Measurements from ENCODE around the gene ASPHD1. TPM values are rescaled to one million over a fixed set of nuclear protein-coding genes. Genes with fewer than 3 reads are reported as not detected.

The ASPHD1 gene
- total RNA-seq, 2 donors from 2014 or later, result 4.7 to 8.2 TPM

- no peak overlapping the region for H3K27ac ChIP-seq
- intact Hi-C loops (cut with DNase I), result no loop called here
- TF ChIP-seq POLR2A (IDR thresholded peaks at IDR 0.05) (no peak), CTCF (IDR thresholded peaks at IDR 0.05) (no peak)
- no peaks in the 10 kb centered on the region for H3K9me3 ChIP-seq
- 77 to 81% methylated on average over 7 of the region's 7 CpGs for WGBS, 2 donors
- H3K36me3 ChIP-seq (replicated peaks in 1 of 2; ENCODE audit: insufficient read depth in 1 of 2, low read depth in 2 of 2), result peaks cover 0 to 5% of the 10 kb centered on the region in 2 donors
- H3K4me1 ChIP-seq, result peaks cover 25% of the 10 kb centered on the region
- ATAC-seq (no peak), DNase-seq (no peak)
- no peaks in the 10 kb centered on the region for H3K27me3 ChIP-seq
- H3K4me3 ChIP-seq, result no peak overlapping the region
These were observed 43.0 kb upstream of the ASPHD1 start for GRCh38 chr16:29857133-29857760.

- Histone ChIP-seq H3K27ac (no peak overlapping the region), H3K4me1 (peaks cover 28% of the 10 kb centered on the region), H3K36me3 (replicated peaks in 1 of 2; ENCODE audit: insufficient read depth in 1 of 2, low read depth in 2 of 2) (peaks cover 0 to 5% of the 10 kb centered on the region in 2 donors), H3K27me3 (no peaks in the 10 kb centered on the region), H3K4me3 (no peak overlapping the region), H3K9me3 (no peaks in the 10 kb centered on the region)
- TF ChIP-seq CTCF (IDR thresholded peaks at IDR 0.05) (no peak), POLR2A (IDR thresholded peaks at IDR 0.05) (no peak)
- 57 to 58% methylated on average over 10 of the region's 10 CpGs for WGBS, 2 donors
- intact Hi-C loops (cut with DNase I), result no loop called here
- DNase-seq (peak in 2 of 4 donors; percentile 27 to 55), ATAC-seq (no peak)
These were observed 42.0 kb upstream of the ASPHD1 start for GRCh38 chr16:29858149-29858849.

GRCh38 chr16:29858974-29859373, 41.3 kb upstream of the ASPHD1 start:
- intact Hi-C loops (cut with DNase I), result no loop called here
- Histone ChIP-seq H3K4me1 (peaks cover 33% of the 10 kb centered on the region), H3K27me3 (no peaks in the 10 kb centered on the region), H3K4me3 (no peak overlapping the region), H3K9me3 (no peaks in the 10 kb centered on the region), H3K27ac (no peak overlapping the region), H3K36me3 (replicated peaks in 1 of 2; ENCODE audit: insufficient read depth in 1 of 2, low read depth in 2 of 2) (peaks cover 0 to 5% of the 10 kb centered on the region in 2 donors)
- no peak for DNase-seq
- TF ChIP-seq CTCF (IDR thresholded peaks at IDR 0.05) (no peak), POLR2A (IDR thresholded peaks at IDR 0.05) (no peak)
- no peak for ATAC-seq
- 91 to 93% methylated on average over 15 to 19 of the region's 19 CpGs for WGBS, 2 donors

GRCh38 chr16:29860218-29860617, 40.1 kb upstream of the ASPHD1 start:
- H3K27ac ChIP-seq, result no peak overlapping the region
- WGBS, 2 donors, result 87 to 89% methylated on average over 6 to 9 of the region's 9 CpGs
- TF ChIP-seq POLR2A (IDR thresholded peaks at IDR 0.05), result no peak
- no peak for TF ChIP-seq CTCF (IDR thresholded peaks at IDR 0.05)
- H3K4me1 ChIP-seq, result peaks cover 33% of the 10 kb centered on the region
- ATAC-seq, result no peak
- H3K36me3 ChIP-seq (replicated peaks in 1 of 2; ENCODE audit: insufficient read depth in 1 of 2, low read depth in 2 of 2), result peaks cover 0 to 5% of the 10 kb centered on the region in 2 donors
- no peaks in the 10 kb centered on the region for H3K9me3 ChIP-seq
- no peaks in the 10 kb centered on the region for H3K27me3 ChIP-seq
- intact Hi-C loops (cut with DNase I), result no loop called here
- no peak for DNase-seq
- H3K4me3 ChIP-seq, result no peak overlapping the region
